HG03571 (cell line): ENCODE results near the gene GSE1.

ENCODE experiments used
- ATAC-seq: cut with Tn5 transposase; IDR thresholded peaks from one replicate; pipeline ENCODE4 v1.9.1; 2021; ENCODE audit not compliant: unreplicated experiment

The GSE1 gene

GRCh38 chr16:85645021-85645589 is 32.0 kb downstream of the GSE1 start:
- no peak for ATAC-seq

- no peak for ATAC-seq
Observed at GRCh38 chr16:85646358-85646907, 33.3 kb downstream of the GSE1 start.

DNA sequence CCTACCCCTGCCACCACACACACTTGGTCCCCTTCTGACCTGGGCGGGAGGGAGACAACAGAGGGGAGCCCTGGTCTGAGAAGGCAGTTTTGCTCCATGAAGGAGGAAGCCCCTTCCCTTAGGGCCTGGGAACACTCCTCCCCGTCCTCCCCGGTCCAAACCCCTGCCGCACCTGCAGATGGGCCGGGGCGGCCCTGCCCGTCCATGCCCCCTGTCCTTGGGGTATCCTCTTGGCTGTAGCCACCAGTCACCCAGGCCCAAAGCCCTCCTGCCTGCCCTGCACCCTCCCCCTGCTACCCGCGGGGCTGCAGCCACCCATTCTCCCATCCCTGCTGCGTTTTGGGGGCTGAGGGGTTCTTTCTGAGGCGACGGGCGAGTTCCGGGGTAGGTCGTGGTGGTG is 33.9 kb downstream of the GSE1 start:
- ATAC-seq = no peak

- ATAC-seq = no peak
Observed at GRCh38 chr16:85648070-85648714, 35.1 kb downstream of the GSE1 start.

DNA sequence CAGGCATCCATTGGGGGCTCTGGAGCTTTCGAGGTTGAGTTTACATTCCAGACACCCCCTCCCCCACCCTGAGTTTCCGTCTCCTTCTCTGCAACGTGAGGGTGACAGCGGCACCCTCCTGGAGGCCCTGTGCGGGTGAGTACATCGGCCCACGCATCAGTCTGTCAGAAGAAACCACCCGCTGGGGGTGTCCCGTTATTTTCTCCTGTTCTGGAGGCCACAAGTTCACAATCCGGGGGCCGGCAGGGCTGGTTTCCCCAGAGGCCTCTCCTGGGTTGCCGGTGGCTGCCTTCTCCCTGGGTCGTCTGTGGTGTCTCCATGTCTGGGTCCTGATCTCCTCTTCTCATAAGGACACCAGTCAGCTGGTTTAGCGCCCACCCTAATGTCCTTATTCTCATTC is 35.7 kb downstream of the GSE1 start:
- no peak for ATAC-seq

GRCh38 chr16:85649411-85650134 is 36.5 kb downstream of the GSE1 start:
- ATAC-seq = no peak

DNA sequence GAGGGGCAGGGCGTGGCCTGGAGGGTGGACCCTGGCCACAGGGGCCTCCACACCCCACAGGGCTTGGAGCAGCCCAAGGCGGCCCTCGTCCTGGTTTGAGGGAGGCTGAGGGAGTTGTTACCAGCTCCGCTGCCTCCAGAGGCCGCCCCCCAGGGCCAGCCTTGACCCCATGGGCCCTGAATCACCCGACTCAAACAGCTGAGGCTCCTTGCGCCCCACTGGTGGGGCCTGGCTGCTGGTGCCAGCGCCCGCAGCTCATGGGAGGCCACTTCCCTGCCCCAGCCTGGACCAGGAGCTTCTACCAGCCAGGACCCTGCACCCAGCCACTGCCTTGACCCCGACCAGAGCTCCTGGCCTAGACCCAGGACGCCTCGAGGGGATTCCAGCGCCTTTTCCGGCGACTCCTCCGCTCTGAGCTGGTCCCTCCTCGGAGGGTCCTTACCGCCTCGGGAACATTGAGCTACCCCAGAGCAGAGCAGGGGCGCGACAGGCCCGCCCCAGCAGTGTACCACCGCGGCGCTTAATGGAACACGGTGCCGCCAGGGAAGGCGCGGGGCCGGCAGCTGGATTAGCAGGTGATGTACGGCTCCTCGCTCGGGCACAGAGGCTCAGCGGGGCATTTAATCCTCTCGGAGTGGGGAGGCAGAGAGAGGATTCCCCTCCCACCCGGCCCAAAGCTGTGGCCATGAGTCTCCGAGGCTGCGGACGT is 37.2 kb downstream of the GSE1 start:
- ATAC-seq = no peak

DNA sequence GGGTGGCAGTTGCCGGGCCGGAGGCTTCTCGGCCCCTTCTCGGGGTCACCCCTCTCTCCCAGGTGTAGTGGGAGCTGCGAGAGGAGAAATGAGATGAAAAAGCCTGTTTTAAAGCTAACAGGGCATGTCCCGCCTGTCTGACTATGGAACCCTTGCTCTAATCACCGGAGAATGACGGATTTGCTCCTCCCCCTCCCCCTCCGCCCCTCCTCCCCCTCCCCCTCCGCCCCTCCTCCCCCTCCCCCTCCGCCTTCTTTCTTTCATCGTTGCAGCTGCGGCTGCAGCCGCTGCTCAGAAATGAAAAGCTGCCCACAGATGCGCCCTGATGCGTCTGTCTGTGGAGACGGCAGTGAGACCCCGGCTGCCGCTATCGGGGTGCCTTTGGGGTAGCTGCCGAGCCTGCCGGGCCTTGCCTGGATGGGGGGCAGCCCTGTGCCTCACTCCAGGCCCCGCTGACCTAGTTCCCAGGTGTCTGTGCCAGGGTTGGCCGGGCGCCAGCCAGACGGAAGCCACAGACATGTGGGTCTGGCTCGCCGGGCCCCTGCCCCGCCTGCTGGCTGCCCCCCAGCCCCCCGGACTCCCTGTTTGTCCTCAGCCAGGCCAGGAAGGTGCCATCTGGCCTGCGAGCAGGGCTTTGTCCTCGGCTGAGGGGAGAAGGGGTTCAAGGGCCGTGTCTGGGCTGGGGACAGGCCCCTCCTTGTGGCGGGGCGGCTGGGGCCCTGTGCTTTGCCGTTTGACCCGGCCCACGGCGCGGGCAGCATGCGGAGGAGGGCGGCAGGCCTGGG is 37.9 kb downstream of the GSE1 start:
- ATAC-seq = no peak

- no peak for ATAC-seq
Observed at GRCh38 chr16:85651629-85652430, 38.7 kb downstream of the GSE1 start.

DNA sequence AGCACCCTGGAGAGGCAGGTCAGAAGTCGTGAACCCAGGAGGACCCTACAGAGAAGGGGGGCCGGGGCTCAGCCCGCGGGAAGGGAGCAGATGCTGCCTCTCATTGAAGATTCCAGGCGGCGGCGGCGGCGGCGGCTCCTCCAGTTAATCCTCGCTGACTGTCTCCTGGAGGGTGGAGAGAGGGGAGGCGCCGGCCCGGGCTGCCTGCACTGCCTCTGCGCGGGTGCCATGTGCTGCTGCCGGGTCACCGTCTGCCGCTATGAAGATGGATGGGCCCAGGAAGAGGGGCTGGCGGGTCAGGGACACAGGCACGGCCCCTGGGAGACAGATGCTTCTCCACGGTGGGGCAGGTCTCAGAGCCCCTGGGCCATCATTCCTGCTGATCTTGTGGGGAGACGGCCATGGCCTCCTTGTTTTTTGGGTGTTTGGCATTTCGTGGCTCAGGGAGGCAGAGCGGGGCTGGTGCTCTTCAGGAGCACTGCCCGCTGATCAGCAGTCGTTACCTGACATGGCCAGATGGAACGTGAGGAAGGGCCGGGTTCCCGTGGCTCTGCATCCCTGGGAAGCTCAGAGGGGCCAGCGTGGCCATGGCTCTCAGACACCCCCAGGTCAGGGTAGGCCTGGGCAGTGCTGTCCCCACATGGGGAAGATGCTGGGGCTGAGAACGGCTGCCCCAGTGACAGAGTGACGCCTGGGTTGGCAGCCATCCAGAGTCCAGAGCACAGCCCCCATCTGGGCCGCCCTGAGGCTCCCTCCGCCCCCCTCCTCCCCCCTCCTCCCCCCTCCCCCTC is 39.5 kb downstream of the GSE1 start:
- no peak for ATAC-seq

DNA sequence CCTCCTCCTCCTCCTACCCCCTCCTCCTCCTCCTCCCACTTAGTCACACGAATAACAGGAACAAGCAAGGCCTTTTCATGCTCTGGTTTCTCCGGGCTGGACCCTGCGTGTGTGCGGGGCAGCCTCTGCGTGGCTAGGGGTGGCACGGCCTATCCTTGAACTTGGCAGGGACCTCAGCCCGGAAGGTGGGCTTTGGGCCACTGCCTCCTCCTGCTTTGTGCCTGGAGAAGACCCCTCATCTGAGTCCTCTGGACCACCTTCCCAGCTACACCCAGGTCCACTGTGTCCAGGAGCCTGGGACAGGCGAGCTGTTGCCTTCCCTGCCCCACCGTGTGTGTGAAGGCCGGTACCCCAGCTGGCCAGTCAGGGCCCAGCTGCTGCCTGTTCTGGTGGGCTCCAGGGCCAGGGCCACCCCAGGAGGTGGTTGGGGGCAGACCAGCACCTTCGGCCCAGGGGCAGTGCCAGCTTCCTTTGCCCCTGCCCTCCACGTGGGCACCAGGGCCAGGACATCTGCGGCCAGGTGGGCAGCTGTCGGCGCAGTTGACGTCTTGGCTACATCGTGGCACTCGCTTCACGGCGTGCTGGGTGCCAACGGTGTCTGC is 40.3 kb downstream of the GSE1 start:
- ATAC-seq = no peak

DNA sequence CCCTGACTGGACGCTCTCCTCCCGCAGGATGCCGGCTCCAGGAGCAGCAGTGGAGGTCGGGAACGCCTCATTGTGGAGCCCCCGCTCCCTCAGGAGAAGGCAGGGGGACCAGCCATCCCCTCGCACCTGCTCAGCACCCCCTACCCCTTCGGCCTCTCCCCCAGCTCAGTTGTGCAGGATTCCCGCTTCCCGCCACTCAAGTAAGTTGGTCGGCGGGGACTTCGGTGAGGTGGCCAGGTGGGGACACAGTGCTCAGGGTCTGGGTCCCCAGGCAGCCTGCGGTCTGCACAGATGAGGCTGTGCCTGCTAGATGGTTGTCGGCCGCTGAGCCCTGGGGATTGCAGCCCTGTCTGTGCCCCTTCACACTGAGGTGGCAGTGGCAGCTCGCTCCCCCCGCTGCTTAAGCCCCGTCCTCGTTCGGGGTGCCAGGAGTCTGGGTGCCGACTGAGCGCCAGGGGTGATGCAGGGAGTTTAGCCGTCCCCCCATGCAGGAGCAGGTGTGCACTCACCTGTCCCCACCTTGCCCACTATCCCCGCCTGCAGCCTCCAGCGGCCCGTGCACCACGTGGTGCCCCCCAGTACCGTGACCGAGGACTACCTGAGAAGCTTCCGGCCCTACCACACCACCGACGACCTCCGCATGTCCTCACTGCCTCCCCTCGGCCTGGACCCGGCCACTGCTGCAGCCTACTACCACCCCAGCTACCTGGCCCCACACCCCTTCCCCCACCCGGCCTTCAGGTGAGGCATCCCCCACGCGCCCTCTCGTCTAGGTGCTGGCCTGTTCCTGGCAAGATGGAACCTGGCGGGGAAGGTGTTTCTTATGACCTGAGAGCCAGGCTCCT is 41.4 kb downstream of the GSE1 start:
- ATAC-seq = no peak

GRCh38 chr16:85655216-85656129 is 42.4 kb downstream of the GSE1 start:
- ATAC-seq = no peak

GRCh38 chr16:85656351-85657266 is 43.5 kb downstream of the GSE1 start:
- ATAC-seq = no peak

DNA sequence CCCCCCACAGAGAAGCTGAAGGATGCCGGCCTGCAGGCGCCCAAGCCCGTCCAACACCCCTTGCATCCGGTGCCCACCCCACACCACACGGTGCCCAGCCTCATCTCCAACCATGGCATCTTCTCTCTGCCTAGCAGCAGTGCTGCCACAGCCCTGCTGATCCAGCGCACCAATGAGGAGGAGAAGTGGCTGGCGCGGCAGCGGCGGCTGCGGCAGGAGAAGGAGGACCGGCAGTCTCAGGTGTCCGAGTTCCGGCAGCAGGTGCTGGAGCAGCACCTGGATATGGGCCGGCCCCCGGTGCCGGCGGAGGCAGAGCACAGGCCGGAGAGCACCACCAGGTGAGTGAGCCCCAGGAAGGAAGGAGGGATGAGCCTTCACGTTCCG is 44.1 kb downstream of the GSE1 start:
- no peak for ATAC-seq

DNA sequence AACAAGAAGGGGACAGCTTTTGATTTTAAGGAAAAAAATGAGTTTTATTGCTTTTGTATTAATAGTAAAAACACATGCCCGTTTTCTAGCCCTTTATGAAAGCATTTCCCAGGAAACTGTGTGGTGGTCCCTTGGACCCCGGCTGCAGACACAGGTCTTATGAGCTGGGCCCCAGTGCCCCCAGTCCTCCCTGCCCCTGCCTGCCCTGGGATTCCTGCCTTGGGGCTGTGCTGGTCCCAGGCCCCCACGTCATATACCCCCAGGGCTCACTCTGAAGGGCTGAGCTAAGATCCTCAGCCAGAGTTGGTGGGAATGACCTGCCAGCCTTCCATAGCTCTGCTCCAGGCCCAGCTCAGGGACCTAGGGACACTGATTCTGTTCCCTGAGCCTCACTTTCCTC is 44.9 kb downstream of the GSE1 start:
- ATAC-seq = no peak
